Liver (tissue), 9 donors: ENCODE data around the gene LCE2B. TPM values are rescaled to one million over a fixed set of nuclear protein-coding genes. Genes with fewer than 3 reads are reported as not detected.
A peak's percentile ranks its signal among the peaks of the same experiment; 100 is the strongest.

Experiments
- DNase-seq: peaks from one replicate; pipeline ENCODE4 v3.0.0-alpha.2; 2017; ENCODE audit warnings: low spot score
- H3K27ac ChIP-seq, 2 donors: one replicate each; pipeline ENCODE4 v1.7.0; 2013; ENCODE audit warnings: inconsistent platforms in 2 of 2, low read length in 2 of 2, control low read depth in 1 of 2, low read depth in 1 of 2, mild to moderate bottlenecking in 1 of 2
- H3K27me3 ChIP-seq, 4 donors: one replicate each; pipeline versions ENCODE4 v1.6.1 to v1.7.0; 2013; ENCODE audit warnings: low read length in 3 of 4, inconsistent platforms in 1 of 4, mild to moderate bottlenecking in 1 of 4, moderate library complexity in 1 of 4; ENCODE audit not compliant: control insufficient read depth in 4 of 4, insufficient read depth in 4 of 4
- H3K36me3 ChIP-seq, 4 donors: one replicate each; pipeline versions ENCODE4 v1.6.1 to v1.7.0; 2013; ENCODE audit warnings: low read length in 3 of 4, mild to moderate bottlenecking in 3 of 4, low read depth in 1 of 4, moderate library complexity in 1 of 4; ENCODE audit not compliant: control insufficient read depth in 4 of 4, insufficient read depth in 3 of 4
- H3K4me1 ChIP-seq, 4 donors: one replicate each; pipeline versions ENCODE4 v1.6.1 to v1.7.0; 2013; ENCODE audit warnings: low read length in 3 of 4, mild to moderate bottlenecking in 3 of 4, moderate library complexity in 1 of 4; ENCODE audit not compliant: control insufficient read depth in 4 of 4, insufficient read depth in 4 of 4
- H3K4me3 ChIP-seq, 3 donors: one replicate each; pipeline versions ENCODE4 v1.6.1 to v1.7.0; 2013; ENCODE audit warnings: low read length in 3 of 3, control low read depth in 1 of 3, low read depth in 1 of 3, mild to moderate bottlenecking in 1 of 3
- H3K9ac ChIP-seq, 2 donors: one replicate each; pipeline ENCODE4 v1.7.0; 2013; ENCODE audit warnings: low read length in 2 of 2, mild to moderate bottlenecking in 2 of 2, moderate library complexity in 2 of 2, control low read depth in 1 of 2, low read depth in 1 of 2
- H3K9me3 ChIP-seq, 4 donors: one replicate each; pipeline versions ENCODE4 v1.6.1 to v1.7.0; 2013; ENCODE audit warnings: low read length in 3 of 4; ENCODE audit not compliant: control insufficient read depth in 4 of 4
- ATF3 ChIP-seq: IDR thresholded peaks from 2 replicates; pipeline ENCODE4 v1.6.1; 2016; ENCODE audit warnings: antibody characterized with exemption
- CTCF ChIP-seq: fragments of 150-350 bp; IDR thresholded peaks from 2 replicates; pipeline ENCODE4 v1.5.1; 2017; ENCODE audit warnings: improper control_type of control experiment, low read depth, low read length; ENCODE audit not compliant: missing input control
- EGR1 ChIP-seq, 2 donors: IDR thresholded peaks; 2 replicates each; pipeline ENCODE4 v1.6.1; 2016 to 2018; ENCODE audit warnings: antibody characterized with exemption in 2 of 2, low read depth in 2 of 2
- FOXA1 ChIP-seq: IDR thresholded peaks from 2 replicates; pipeline ENCODE4 v1.6.1; 2016; ENCODE audit warnings: antibody characterized with exemption
- FOXA2 ChIP-seq: IDR thresholded peaks from 2 replicates; pipeline ENCODE4 v1.6.1; 2016; ENCODE audit warnings: antibody characterized with exemption
- GABPA ChIP-seq, 2 donors: IDR thresholded peaks in 1 of 2; conservative IDR thresholded peaks in 1 of 2; 2 replicates each; pipeline ENCODE4 v1.6.1; 2016; ENCODE audit warnings: antibody characterized with exemption in 2 of 2, mild to moderate bottlenecking in 1 of 2, moderate library complexity in 1 of 2
- HNF4A ChIP-seq, 2 donors: conservative IDR thresholded peaks; 2 replicates each; pipeline ENCODE4 v1.6.1; 2016; ENCODE audit warnings: antibody characterized with exemption in 2 of 2, mild to moderate bottlenecking in 2 of 2
- HNF4G ChIP-seq: IDR thresholded peaks from 2 replicates; pipeline ENCODE4 v1.6.1; 2016; ENCODE audit warnings: antibody characterized with exemption
- JUND ChIP-seq, 2 donors: IDR thresholded peaks; 2 replicates each; pipeline ENCODE4 v1.6.1; 2016; ENCODE audit warnings: antibody characterized with exemption in 2 of 2
- MAX ChIP-seq: IDR thresholded peaks from 2 replicates; pipeline ENCODE4 v1.6.1; 2016; ENCODE audit warnings: antibody characterized with exemption
- NR2F2 ChIP-seq: IDR thresholded peaks from 2 replicates; pipeline ENCODE4 v1.6.1; 2016; ENCODE audit warnings: antibody characterized with exemption
- RAD21 ChIP-seq, 2 donors: IDR thresholded peaks; 2 replicates each; pipeline ENCODE4 v1.6.1; 2016; ENCODE audit warnings: antibody characterized with exemption in 2 of 2, mild to moderate bottlenecking in 2 of 2
- REST ChIP-seq: IDR thresholded peaks from 2 replicates; pipeline ENCODE4 v1.6.1; 2016; ENCODE audit warnings: antibody characterized with exemption, mild to moderate bottlenecking
- RXRA ChIP-seq, 2 donors: IDR thresholded peaks; 2 replicates each; pipeline ENCODE4 v1.6.1; 2017 to 2018; ENCODE audit warnings: antibody characterized with exemption in 2 of 2, mild to moderate bottlenecking in 1 of 2
- SP1 ChIP-seq: IDR thresholded peaks from 2 replicates; pipeline ENCODE4 v1.6.1; 2018; ENCODE audit warnings: antibody characterized with exemption, mild to moderate bottlenecking
- TAF1 ChIP-seq: conservative IDR thresholded peaks from 2 replicates; pipeline ENCODE4 v1.6.1; 2016; ENCODE audit warnings: antibody characterized with exemption, mild to moderate bottlenecking
- YY1 ChIP-seq: IDR thresholded peaks from 2 replicates; pipeline ENCODE4 v1.6.1; 2016; ENCODE audit warnings: antibody characterized with exemption, mild to moderate bottlenecking
- ZBTB33 ChIP-seq: IDR thresholded peaks from 2 replicates; pipeline ENCODE4 v1.6.1; 2016; ENCODE audit warnings: antibody characterized with exemption
- WGBS: extraction: QIAGEN DNeasy Blood & Tissue Kit; methylation state at CpG from one replicate; pipeline ENCODE4 v1.1.7; 2013; 5-methylcytosine and 5-hydroxymethylcytosine counted together
- polyA plus RNA-seq, 2 donors: library from polyadenylated mRNA; stranded (reverse) in 1 of 2; unstranded in 1 of 2; fragments of 200-250 nt in 1 of 2; fragments of >200 nt in 1 of 2; fragmentation: Nextera tagmentation in 1 of 2; extraction: Ambion mirVana in 1 of 2; gene quantifications; one replicate each; pipeline versions ENCODE4 v1.2.1 to v1.2.3, GENCODE V29; 2013 to 2015
- total RNA-seq, 2 donors: library from RNA; depleted of rRNA; stranded (reverse); fragments of >200 nt; gene quantifications; one replicate each; pipeline ENCODE4 v1.2.3, GENCODE V29; 2014
- donor health status: healthy.
- donor health status: healthy.
- donor health status: healthy.
- donor health status: healthy.
- donor health status: healthy.

LCE2B gene
- total and polyA plus RNA-seq, 4 donors: not detected

GRCh38 chr1:152657677-152658076, 28.2 kb upstream of the LCE2B start:
- H3K4me1 ChIP-seq: peaks cover 0 to 14% (median 5%) of the 10 kb centered on the region in 4 donors
- H3K9ac ChIP-seq: no peak overlapping the region
- H3K36me3 ChIP-seq: no peaks in the 10 kb centered on the region
- H3K4me3 ChIP-seq: no peak overlapping the region
- DNase-seq: no peak
- H3K9me3 ChIP-seq: no peaks in the 10 kb centered on the region
- 72% methylated on average over 4 of the region's 4 CpGs for WGBS
- no peaks in the 10 kb centered on the region for H3K27me3 ChIP-seq
- TF ChIP-seq HNF4A (conservative IDR thresholded peaks at IDR 0.05): peak in 1 of 2 donors; percentile 55
- peak; percentile 26 for TF ChIP-seq YY1
- peak; percentile 38 for TF ChIP-seq FOXA2
- peak in 1 of 2 donors; percentile 29 for TF ChIP-seq RXRA (IDR thresholded peaks at IDR 0.05)
- TF ChIP-seq ATF3: no peak
- TF ChIP-seq FOXA1: peak; percentile 25
- TF ChIP-seq HNF4G: no peak
- H3K27ac ChIP-seq: no peak overlapping the region

GRCh38 chr1:152658649-152659048, 27.3 kb upstream of the LCE2B start:
- Histone ChIP-seq H3K27me3 (no peaks in the 10 kb centered on the region), H3K36me3 (no peaks in the 10 kb centered on the region), H3K9ac (no peak overlapping the region), H3K4me3 (no peak overlapping the region), H3K27ac (no peak overlapping the region), H3K9me3 (no peaks in the 10 kb centered on the region), H3K4me1 (peaks cover 0 to 14% (median 5%) of the 10 kb centered on the region in 4 donors)
- WGBS: 60% methylated on average over 3 of the region's 3 CpGs
- no peak for DNase-seq
- TF ChIP-seq YY1 (peak; percentile 20), HNF4A (conservative IDR thresholded peaks at IDR 0.05) (peak; percentile 87 to 98), RAD21 (IDR thresholded peaks at IDR 0.05) (no peak), HNF4G (peak; percentile 55), JUND (IDR thresholded peaks at IDR 0.05) (no peak), FOXA2 (peak; percentile 34), GABPA (IDR thresholded peaks at IDR 0.05 in 1 of 2, conservative IDR thresholded peaks at IDR 0.05 in 1 of 2) (peak in 1 of 2 donors; percentile 19), ATF3 (no peak), RXRA (IDR thresholded peaks at IDR 0.05) (peak; percentile 39 to 87)

- TF ChIP-seq RXRA (IDR thresholded peaks at IDR 0.05) (no peak), YY1 (no peak), FOXA2 (no peak), TAF1 (no peak), NR2F2 (no peak), REST (no peak), EGR1 (IDR thresholded peaks at IDR 0.05; ENCODE audit: low read depth in 2 of 2) (no peak), HNF4A (conservative IDR thresholded peaks at IDR 0.05) (no peak), CTCF (no peak), MAX (no peak), SP1 (no peak), GABPA (IDR thresholded peaks at IDR 0.05 in 1 of 2, conservative IDR thresholded peaks at IDR 0.05 in 1 of 2) (no peak), FOXA1 (no peak), HNF4G (no peak), ATF3 (no peak), JUND (IDR thresholded peaks at IDR 0.05) (no peak), ZBTB33 (no peak)
- no peaks in the 10 kb centered on the region for H3K36me3 ChIP-seq
- H3K9me3 ChIP-seq: no peaks in the 10 kb centered on the region
- no peak for DNase-seq
- no peak within 1 kb of the TSS for H3K9ac ChIP-seq
- no peak within 1 kb of the TSS for H3K27ac ChIP-seq
- no peaks in the 10 kb centered on the region for H3K27me3 ChIP-seq
- H3K4me1 ChIP-seq: peaks cover 0 to 7% (median under 1%) of the 10 kb centered on the region in 4 donors
- 45% methylated on average over 3 of the region's 3 CpGs for WGBS
- no peak within 1 kb of the TSS for H3K4me3 ChIP-seq
Observed at GRCh38 chr1:152663098-152663497, 22.8 kb upstream of the LCE2B start, which contains the start of gene LCE2D. Gene LCE2D, plus strand, starts transcription at chr1:152663380. Its CDS starts 726 bp downstream, at chr1:152664106.
